K562 (cell line): ENCODE measurements around the gene AMH. TPM values are rescaled to one million over a fixed set of nuclear protein-coding genes. Genes with fewer than 3 reads are reported as not detected.
A peak's percentile ranks its signal among the peaks of the same experiment; 100 is the strongest.

ENCODE experiments used
- ESRRB ChIP-seq: fragments of 250-450 bp; sonication (Bioruptor Pico); IDR thresholded peaks from 2 replicates; pipeline ENCODE4 v1.5.0; 2020; ENCODE audit warnings: mild to moderate bottlenecking, moderate library complexity, borderline replicate concordance
- FIP1L1 ChIP-seq: fragments of 200-400 bp; formaldehyde crosslinking; IDR thresholded peaks from 2 replicates; pipeline ENCODE4 v1.6.1; 2018; ENCODE audit warnings: mild to moderate bottlenecking, low read depth, low read length; ENCODE audit not compliant: poor library complexity, severe bottlenecking
- FOXK2 ChIP-seq, 2 experiments: fragments of 450-650 bp; IDR thresholded peaks in 1 of 2; conservative IDR thresholded peaks in 1 of 2; 2 replicates each; pipeline ENCODE4 v1.6.1; 2016; ENCODE audit warnings: low read depth in 2 of 2, mild to moderate bottlenecking in 1 of 2
- FOXO4 ChIP-seq: fragments of 450-650 bp; formaldehyde crosslinking; IDR thresholded peaks from 2 replicates; pipeline ENCODE4 v1.4.0; 2020; ENCODE audit warnings: mild to moderate bottlenecking, moderate library complexity
- NKRF ChIP-seq: fragments of 450-650 bp; IDR thresholded peaks from 2 replicates; pipeline ENCODE4 v1.6.1; 2016; ENCODE audit warnings: borderline replicate concordance
- RCOR1 ChIP-seq, 2 experiments: IDR thresholded peaks; 2 replicates each; pipeline ENCODE4 v1.6.1; 2012; ENCODE audit warnings: low read depth in 2 of 2, low read length in 2 of 2, borderline replicate concordance in 1 of 2, improper control_type of control experiment in 1 of 2
- RHOXF2B ChIP-seq: fragments of 250-450 bp; sonication (Bioruptor Pico); conservative IDR thresholded peaks from 2 replicates; pipeline ENCODE4 v1.5.1; 2021
- SIX5 ChIP-seq, 2 experiments: IDR thresholded peaks; 2 replicates each; pipeline ENCODE4 v1.6.1; 2011; ENCODE audit warnings: low read length in 2 of 2, borderline replicate concordance in 1 of 2, low read depth in 1 of 2, mild to moderate bottlenecking in 1 of 2, moderate library complexity in 1 of 2; ENCODE audit not compliant: insufficient read depth in 1 of 2
- SMARCC2 ChIP-seq: fragments of 450-650 bp; IDR thresholded peaks from 2 replicates; pipeline ENCODE4 v1.6.1; 2017; ENCODE audit warnings: antibody characterized with exemption, moderate library complexity, mild to moderate bottlenecking, low read depth
- SP1 ChIP-seq: sonication (generic); formaldehyde crosslinking; IDR thresholded peaks from 2 replicates; pipeline ENCODE4 v1.8.1; 2022; ENCODE audit warnings: mild to moderate bottlenecking, missing genetic modification reagents
- TCF7L2 ChIP-seq: fragments of 150-350 bp; IDR thresholded peaks from 2 replicates; pipeline ENCODE4 v1.6.1; 2016; ENCODE audit warnings: low read depth, mild to moderate bottlenecking, low read length, moderate library complexity
- TCFL5 ChIP-seq: fragments of 250-450 bp; sonication (Bioruptor Pico); conservative IDR thresholded peaks from 2 replicates; pipeline ENCODE4 v1.6.1; 2021; ENCODE audit warnings: mild to moderate bottlenecking, moderate library complexity, matching md5 sums
- ZBTB1 ChIP-seq: sonication (generic); formaldehyde crosslinking; IDR thresholded peaks from 2 replicates; pipeline ENCODE4 v1.8.1; 2023; ENCODE audit warnings: missing genetic modification reagents, low read depth, mild to moderate bottlenecking, borderline replicate concordance
- ZFP36 ChIP-seq: fragments of 150-350 bp; IDR thresholded peaks from 2 replicates; pipeline ENCODE4 v1.6.1; 2018; ENCODE audit warnings: low read length, low read depth; ENCODE audit not compliant: partially characterized antibody
- ZNF311 ChIP-seq: fragments of 250-450 bp; sonication (Bioruptor Pico); IDR thresholded peaks from 2 replicates; pipeline ENCODE4 v1.4.0; 2020; ENCODE audit warnings: mild to moderate bottlenecking, moderate library complexity
- polyA plus RNA-seq, 8 experiments: library from polyadenylated mRNA; depleted of rRNA in 4 of 8; stranded (reverse) in 5 of 8; unstranded in 3 of 8; fragments of >200 nt; fragmentation: Nextera tagmentation in 2 of 8; fragmentation: Illumina TruSeq in 1 of 8; extraction: Ambion mirVana in 2 of 8; extraction: Trizol in 1 of 8; gene quantifications; 2 replicates each; pipeline versions ENCODE4 v1.2.1 to v1.2.3, GENCODE V29; 2011 to 2014; ENCODE audit warnings: inconsistent platforms in 1 of 8, missing spikeins in 1 of 8
- total RNA-seq, 7 experiments: library from RNA; depleted of rRNA in 6 of 7; stranded (reverse); fragments of >200 nt in 6 of 7; fragmentation: Illumina TruSeq in 2 of 7; extraction: Trizol in 2 of 7; gene quantifications; 2 replicates each; pipeline versions ENCODE4 v1.2.1 to v1.2.3, GENCODE V29; 2011 to 2021; ENCODE audit warnings: low replicate concordance in 1 of 7
- TF ChIP-seq, protein P1 (sequence below): fragments of 200-800 bp; sonication (Bioruptor generic); IDR thresholded peaks from 2 replicates; pipeline ENCODE4 v1.6.1; 2016; ENCODE audit warnings: missing genetic modification characterization, missing compliant biosample characterization
- TF ChIP-seq, protein P2 (sequence below): fragments of 200-800 bp; sonication (Bioruptor generic); IDR thresholded peaks from 2 replicates; pipeline ENCODE4 v1.6.1; 2017; ENCODE audit warnings: missing genetic modification characterization, missing compliant biosample characterization

The AMH gene
- total and polyA plus RNA-seq, 9 of the 15 experiments (the other 6 are each of a cell fraction or from before 2014, with no cell fraction given) = 0.29 to 27.4 (median 2.6) TPM; not detected in 2

DNA sequence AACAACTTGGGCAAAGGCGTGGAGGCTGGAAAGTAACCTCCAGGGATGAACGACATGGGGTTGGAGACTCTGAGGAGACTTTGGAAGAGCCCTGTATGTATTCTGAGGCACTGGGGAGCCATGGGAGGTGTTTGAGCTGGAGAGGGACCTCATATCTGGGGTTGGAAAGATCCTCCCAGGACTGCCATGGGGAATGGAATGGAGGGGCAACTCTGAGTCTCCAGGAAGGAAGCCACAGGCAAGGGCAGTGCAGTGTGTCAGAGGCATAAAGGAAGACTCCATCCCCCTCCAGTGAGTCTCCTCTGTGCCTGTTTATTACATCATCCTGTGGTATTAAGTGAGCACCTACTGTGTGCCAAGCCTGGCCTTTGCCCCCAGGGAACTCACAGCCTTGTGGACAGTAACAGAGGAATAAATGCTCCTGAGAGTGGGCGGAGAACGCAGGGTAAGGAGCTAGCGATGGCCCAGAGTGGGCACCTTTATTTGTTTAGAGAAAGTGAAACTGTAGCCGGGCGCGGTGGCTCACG, 25.1 kb downstream of the AMH start (continued):
- TF ChIP-seq, protein P1, sequence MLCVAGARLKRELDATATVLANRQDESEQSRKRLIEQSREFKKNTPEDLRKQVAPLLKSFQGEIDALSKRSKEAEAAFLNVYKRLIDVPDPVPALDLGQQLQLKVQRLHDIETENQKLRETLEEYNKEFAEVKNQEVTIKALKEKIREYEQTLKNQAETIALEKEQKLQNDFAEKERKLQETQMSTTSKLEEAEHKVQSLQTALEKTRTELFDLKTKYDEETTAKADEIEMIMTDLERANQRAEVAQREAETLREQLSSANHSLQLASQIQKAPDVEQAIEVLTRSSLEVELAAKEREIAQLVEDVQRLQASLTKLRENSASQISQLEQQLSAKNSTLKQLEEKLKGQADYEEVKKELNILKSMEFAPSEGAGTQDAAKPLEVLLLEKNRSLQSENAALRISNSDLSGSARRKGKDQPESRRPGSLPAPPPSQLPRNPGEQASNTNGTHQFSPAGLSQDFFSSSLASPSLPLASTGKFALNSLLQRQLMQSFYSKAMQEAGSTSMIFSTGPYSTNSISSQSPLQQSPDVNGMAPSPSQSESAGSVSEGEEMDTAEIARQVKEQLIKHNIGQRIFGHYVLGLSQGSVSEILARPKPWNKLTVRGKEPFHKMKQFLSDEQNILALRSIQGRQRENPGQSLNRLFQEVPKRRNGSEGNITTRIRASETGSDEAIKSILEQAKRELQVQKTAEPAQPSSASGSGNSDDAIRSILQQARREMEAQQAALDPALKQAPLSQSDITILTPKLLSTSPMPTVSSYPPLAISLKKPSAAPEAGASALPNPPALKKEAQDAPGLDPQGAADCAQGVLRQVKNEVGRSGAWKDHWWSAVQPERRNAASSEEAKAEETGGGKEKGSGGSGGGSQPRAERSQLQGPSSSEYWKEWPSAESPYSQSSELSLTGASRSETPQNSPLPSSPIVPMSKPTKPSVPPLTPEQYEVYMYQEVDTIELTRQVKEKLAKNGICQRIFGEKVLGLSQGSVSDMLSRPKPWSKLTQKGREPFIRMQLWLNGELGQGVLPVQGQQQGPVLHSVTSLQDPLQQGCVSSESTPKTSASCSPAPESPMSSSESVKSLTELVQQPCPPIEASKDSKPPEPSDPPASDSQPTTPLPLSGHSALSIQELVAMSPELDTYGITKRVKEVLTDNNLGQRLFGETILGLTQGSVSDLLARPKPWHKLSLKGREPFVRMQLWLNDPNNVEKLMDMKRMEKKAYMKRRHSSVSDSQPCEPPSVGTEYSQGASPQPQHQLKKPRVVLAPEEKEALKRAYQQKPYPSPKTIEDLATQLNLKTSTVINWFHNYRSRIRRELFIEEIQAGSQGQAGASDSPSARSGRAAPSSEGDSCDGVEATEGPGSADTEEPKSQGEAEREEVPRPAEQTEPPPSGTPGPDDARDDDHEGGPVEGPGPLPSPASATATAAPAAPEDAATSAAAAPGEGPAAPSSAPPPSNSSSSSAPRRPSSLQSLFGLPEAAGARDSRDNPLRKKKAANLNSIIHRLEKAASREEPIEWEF (CRISPR knock-in tag) = no peak
- 0 out of 4 replicates have a peak, but pooled peaks of 1 of the 2 experiments have one; percentile 13 for TF ChIP-seq RCOR1 (IDR thresholded peaks at IDR 0.05; ENCODE audit: borderline replicate concordance in 1 of 2, low read depth in 2 of 2, low read length in 2 of 2)
- TF ChIP-seq SIX5 (IDR thresholded peaks at IDR 0.05; ENCODE audit: borderline replicate concordance in 1 of 2, insufficient read depth in 1 of 2, low read depth in 1 of 2, low read length in 2 of 2) = no peak
- TF ChIP-seq FOXK2 (conservative IDR thresholded peaks at IDR 0.05 in 1 of 2, IDR thresholded peaks at IDR 0.05 in 1 of 2; ENCODE audit: low read depth in 2 of 2) = no peak
- TF ChIP-seq SMARCC2 = no peak
- 0 out of 2 replicates have a peak, but pooled peaks have one; percentile 5 for TF ChIP-seq SP1
- peak; percentile 76 for TF ChIP-seq ZFP36
- no peak for TF ChIP-seq ESRRB
- TF ChIP-seq, protein P2, sequence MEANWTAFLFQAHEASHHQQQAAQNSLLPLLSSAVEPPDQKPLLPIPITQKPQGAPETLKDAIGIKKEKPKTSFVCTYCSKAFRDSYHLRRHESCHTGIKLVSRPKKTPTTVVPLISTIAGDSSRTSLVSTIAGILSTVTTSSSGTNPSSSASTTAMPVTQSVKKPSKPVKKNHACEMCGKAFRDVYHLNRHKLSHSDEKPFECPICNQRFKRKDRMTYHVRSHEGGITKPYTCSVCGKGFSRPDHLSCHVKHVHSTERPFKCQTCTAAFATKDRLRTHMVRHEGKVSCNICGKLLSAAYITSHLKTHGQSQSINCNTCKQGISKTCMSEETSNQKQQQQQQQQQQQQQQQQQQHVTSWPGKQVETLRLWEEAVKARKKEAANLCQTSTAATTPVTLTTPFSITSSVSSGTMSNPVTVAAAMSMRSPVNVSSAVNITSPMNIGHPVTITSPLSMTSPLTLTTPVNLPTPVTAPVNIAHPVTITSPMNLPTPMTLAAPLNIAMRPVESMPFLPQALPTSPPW (CRISPR knock-in tag) = no peak
- TF ChIP-seq NKRF = no peak
- no peak for TF ChIP-seq TCFL5 (CRISPR knock-in tag)
- TF ChIP-seq ZNF311 (CRISPR knock-in tag) = no peak
- TF ChIP-seq FOXO4 (CRISPR knock-in tag) = no peak
- no peak for TF ChIP-seq TCF7L2
- TF ChIP-seq ZBTB1 = no peak
- no peak for TF ChIP-seq RHOXF2B (CRISPR knock-in tag)
- peak; percentile 8 for TF ChIP-seq FIP1L1
